A673 (cell line): ENCODE measurements around the gene TNS4. TPM values are rescaled to one million over a fixed set of nuclear protein-coding genes. Genes with fewer than 3 reads are reported as not detected.

Source experiments
- BruUV-seq: library from RNA; stranded (reverse); fragments of 400-500 nt; replicated peaks from 2 replicates; lab custom pipeline; 2021; lab: Mats Ljungman, UMichigan
- CTCF ChIA-PET: fragments of 300-600 bp; sonication (Branson Sonifier 250); formaldehyde crosslinking; loops from one replicate; lab custom pipeline; 2022; ENCODE audit warnings: antibody characterized with exemption; lab: Charles Lee
- POLR2A ChIA-PET: fragments of 300-600 bp; sonication (Branson Sonifier 250); formaldehyde crosslinking; loops from one replicate; lab custom pipeline; 2022; ENCODE audit warnings: antibody characterized with exemption; ENCODE audit not compliant: low non-redundant PET; lab: Charles Lee
- DNase-seq: peaks from one replicate; pipeline ENCODE4 v3.0.0-alpha.2; 2015; ENCODE audit warnings: low spot score
- H3K27ac ChIP-seq: fragments of 200-600 bp; sonication (generic); 2 replicates; pipeline ENCODE4 v1.5.1; 2016; ENCODE audit warnings: mixed run types, low read depth, mild to moderate bottlenecking, mixed read lengths, antibody characterized with exemption, low read length; ENCODE audit not compliant: poor library complexity, severe bottlenecking
- H3K27me3 ChIP-seq: fragments of 200-600 bp; sonication (generic); replicated peaks from 2 replicates; pipeline ENCODE4 v1.6.1; 2017; ENCODE audit warnings: mixed run types, low read depth, mild to moderate bottlenecking, mixed read lengths, antibody characterized with exemption, low read length; ENCODE audit not compliant: insufficient read depth, poor library complexity
- H3K36me3 ChIP-seq: fragments of 200-600 bp; sonication (generic); 2 replicates; pipeline ENCODE4 v1.6.1; 2016; ENCODE audit warnings: mixed run types, mild to moderate bottlenecking, mixed read lengths, antibody characterized with exemption, low read length; ENCODE audit not compliant: insufficient read depth, poor library complexity, severe bottlenecking
- H3K4me1 ChIP-seq: fragments of 200-600 bp; sonication (generic); 2 replicates; pipeline ENCODE4 v1.6.1; 2017; ENCODE audit warnings: mixed run types, mild to moderate bottlenecking, mixed read lengths, antibody characterized with exemption, low read length; ENCODE audit not compliant: insufficient read depth, poor library complexity, severe bottlenecking
- H3K4me3 ChIP-seq: fragments of 200-600 bp; sonication (generic); 2 replicates; pipeline ENCODE4 v1.5.1; 2016; ENCODE audit warnings: low read depth, mixed run types, mild to moderate bottlenecking, mixed read lengths, low read length; ENCODE audit not compliant: poor library complexity, severe bottlenecking
- H3K9me3 ChIP-seq: fragments of 200-600 bp; sonication (generic); 2 replicates; pipeline ENCODE4 v1.6.1; 2016; ENCODE audit warnings: mixed run types, low read depth, mild to moderate bottlenecking, mixed read lengths, antibody characterized with exemption, low read length; ENCODE audit not compliant: poor library complexity, severe bottlenecking
- EZH2 ChIP-seq: fragments of 200-600 bp; sonication (generic); IDR thresholded peaks from 2 replicates; pipeline ENCODE4 v1.6.1; 2017; ENCODE audit warnings: borderline replicate concordance, low read depth, mild to moderate bottlenecking, mixed read lengths, antibody characterized with exemption, low read length; ENCODE audit not compliant: poor library complexity, severe bottlenecking
- intact Hi-C: fragments of 100-400 bp; cut with micrococcal nuclease; formaldehyde crosslinking; loops from one replicate; pipeline ENCODE4 v1.10.0; 2022; ENCODE audit not compliant: unreplicated experiment
- total RNA-seq: library from RNA; stranded (reverse); gene quantifications from 2 replicates; pipeline ENCODE4 v1.2.3, GENCODE V29; 2021
- TF ChIP-seq, protein P1 (sequence below): fragments of 300-800, 200-600 bp; sonication (generic); conservative IDR thresholded peaks from 2 replicates; pipeline ENCODE4 v1.5.1; 2017; ENCODE audit warnings: low read depth, mild to moderate bottlenecking, antibody characterized with exemption, low read length, moderate library complexity, mixed read lengths

Gene TNS4
- total RNA-seq, 1 experiment from 2014 or later, result not detected

DNA sequence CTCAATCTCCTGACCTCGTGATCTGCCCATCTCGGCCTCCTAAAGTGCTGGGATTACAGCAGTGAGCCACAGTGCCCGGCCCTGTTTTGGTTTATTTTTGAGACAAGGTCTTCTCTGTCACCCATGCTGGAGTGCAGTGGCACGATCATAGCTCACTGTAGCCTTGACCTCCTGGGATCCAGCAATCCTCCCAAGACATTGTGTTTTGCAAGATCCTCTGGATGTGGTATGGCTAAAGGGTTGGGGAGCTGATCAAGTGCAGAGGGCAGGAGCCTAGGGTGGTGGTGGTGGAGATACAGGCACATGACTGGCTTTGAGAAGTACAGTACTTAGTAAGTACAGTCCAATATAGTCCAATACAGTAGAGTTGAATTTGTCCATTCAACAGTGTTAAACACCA, 16.6 kb upstream of the TNS4 start:
- Histone ChIP-seq H3K27ac (no peak overlapping the region), H3K36me3 (no peaks in the 10 kb centered on the region), H3K4me3 (no peak overlapping the region), H3K9me3 (no peaks in the 10 kb centered on the region), H3K4me1 (no peaks in the 10 kb centered on the region), H3K27me3 (no peaks in the 10 kb centered on the region)
- intact Hi-C loops, result no loop called here
- TF ChIP-seq, protein P1, sequence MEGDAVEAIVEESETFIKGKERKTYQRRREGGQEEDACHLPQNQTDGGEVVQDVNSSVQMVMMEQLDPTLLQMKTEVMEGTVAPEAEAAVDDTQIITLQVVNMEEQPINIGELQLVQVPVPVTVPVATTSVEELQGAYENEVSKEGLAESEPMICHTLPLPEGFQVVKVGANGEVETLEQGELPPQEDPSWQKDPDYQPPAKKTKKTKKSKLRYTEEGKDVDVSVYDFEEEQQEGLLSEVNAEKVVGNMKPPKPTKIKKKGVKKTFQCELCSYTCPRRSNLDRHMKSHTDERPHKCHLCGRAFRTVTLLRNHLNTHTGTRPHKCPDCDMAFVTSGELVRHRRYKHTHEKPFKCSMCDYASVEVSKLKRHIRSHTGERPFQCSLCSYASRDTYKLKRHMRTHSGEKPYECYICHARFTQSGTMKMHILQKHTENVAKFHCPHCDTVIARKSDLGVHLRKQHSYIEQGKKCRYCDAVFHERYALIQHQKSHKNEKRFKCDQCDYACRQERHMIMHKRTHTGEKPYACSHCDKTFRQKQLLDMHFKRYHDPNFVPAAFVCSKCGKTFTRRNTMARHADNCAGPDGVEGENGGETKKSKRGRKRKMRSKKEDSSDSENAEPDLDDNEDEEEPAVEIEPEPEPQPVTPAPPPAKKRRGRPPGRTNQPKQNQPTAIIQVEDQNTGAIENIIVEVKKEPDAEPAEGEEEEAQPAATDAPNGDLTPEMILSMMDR, result no peak
- TF ChIP-seq EZH2, result no peak
- ChIA-PET POLR2A (no interaction called here), CTCF (no interaction called here)
- BruUV-seq, result no TSS peak
- no peak for DNase-seq

DNA sequence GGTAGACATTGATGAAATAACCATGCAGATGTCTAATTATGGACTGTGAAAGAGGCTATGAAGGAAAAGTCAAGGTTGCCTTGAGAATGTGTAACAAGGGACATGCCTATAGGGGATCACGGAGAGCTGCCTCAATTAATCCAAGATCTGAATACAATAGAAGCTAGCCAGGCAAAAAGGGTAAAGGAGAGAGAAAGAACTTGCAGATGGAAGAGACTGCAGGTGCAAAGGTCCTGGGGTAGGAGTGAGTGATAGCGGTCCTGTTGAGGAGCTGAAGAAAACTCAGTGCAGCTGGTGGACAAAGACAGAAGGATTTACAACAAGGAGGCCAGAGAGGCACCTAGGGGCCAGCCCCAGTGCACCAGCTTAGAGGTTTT, 15.9 kb upstream of the TNS4 start:
- DNase-seq, result no peak
- H3K4me3 ChIP-seq, result no peak overlapping the region
- ChIA-PET POLR2A (no interaction called here), CTCF (no interaction called here)
- no peaks in the 10 kb centered on the region for H3K27me3 ChIP-seq
- no peaks in the 10 kb centered on the region for H3K36me3 ChIP-seq
- H3K27ac ChIP-seq, result no peak overlapping the region
- intact Hi-C loops, result no loop called here
- BruUV-seq, result no TSS peak
- no peaks in the 10 kb centered on the region for H3K9me3 ChIP-seq
- TF ChIP-seq, protein P1, result no peak
- TF ChIP-seq EZH2, result no peak
- no peaks in the 10 kb centered on the region for H3K4me1 ChIP-seq

DNA sequence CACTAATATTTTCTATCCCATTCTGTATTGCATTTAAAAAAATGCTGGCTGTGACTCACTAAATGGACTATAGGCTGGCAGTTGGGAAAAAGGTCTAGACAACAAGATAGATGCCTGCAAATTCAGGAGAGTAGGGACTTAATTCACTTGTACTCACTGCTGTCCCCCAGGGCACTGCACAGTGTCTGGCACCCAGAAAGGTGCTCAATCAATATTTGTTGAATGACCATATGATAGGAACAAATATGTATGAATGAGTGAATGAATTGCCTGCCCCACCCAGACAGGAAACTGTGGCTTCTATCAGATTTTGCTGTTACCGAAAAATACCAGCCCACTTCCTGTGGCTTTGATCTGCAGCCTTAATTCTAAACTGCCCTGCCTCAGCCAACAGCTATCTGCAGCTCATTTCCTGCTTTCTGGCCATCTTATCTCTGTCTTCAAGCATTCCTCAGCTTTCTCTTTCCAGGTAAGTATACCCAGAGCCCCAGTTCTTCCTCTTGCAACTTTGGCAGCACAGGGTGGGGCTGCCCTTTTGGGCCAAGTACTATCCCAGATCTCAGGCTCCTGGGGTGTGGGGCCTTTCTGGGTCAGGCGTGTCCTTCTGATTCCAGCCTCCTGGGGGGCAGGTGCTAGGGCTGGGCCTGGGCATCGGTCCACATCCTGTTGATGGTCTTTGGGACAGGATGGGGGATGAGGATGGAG, 15.3 kb upstream of the TNS4 start:
- H3K27me3 ChIP-seq, result no peaks in the 10 kb centered on the region
- DNase-seq, result no peak
- H3K4me3 ChIP-seq, result no peak overlapping the region
- H3K27ac ChIP-seq, result no peak overlapping the region
- no peaks in the 10 kb centered on the region for H3K36me3 ChIP-seq
- POLR2A ChIA-PET, result no interaction called here
- TF ChIP-seq, protein P1, result no peak
- no peak for TF ChIP-seq EZH2
- CTCF ChIA-PET, result no interaction called here
- no peaks in the 10 kb centered on the region for H3K9me3 ChIP-seq
- BruUV-seq, result no TSS peak
- H3K4me1 ChIP-seq, result no peaks in the 10 kb centered on the region
- intact Hi-C loops, result no loop called here
